B cell (primary cell): Measurements from ENCODE around the gene MAGI2. TPM values are rescaled to one million over a fixed set of nuclear protein-coding genes. Genes with fewer than 3 reads are reported as not detected.

Experiments
- ATAC-seq: fragments of 200-7000 bp; cut with Tn5 transposase; one replicate; pipeline ENCODE4 v1.10.0; 2021; ENCODE audit warnings: low read depth, mild to moderate bottlenecking, moderate number of reproducible peaks, moderate library complexity
- CTCF ChIA-PET: fragments of 350-600 bp; sonication (Branson Sonifier 250); formaldehyde crosslinking; loops from one replicate; lab custom pipeline; 2021; ENCODE audit warnings: antibody characterized with exemption, inconsistent platforms; lab: Charles Lee
- POLR2A ChIA-PET: fragments of 350-600 bp; sonication (Branson Sonifier 250); formaldehyde crosslinking; loops from one replicate; lab custom pipeline; 2021; ENCODE audit warnings: antibody characterized with exemption; lab: Charles Lee
- DNase-seq: peaks from one replicate; pipeline ENCODE4 v3.0.0; 2013
- H2AFZ ChIP-seq: 2 replicates; pipeline ENCODE4 v1.6.1; 2012; ENCODE audit warnings: mild to moderate bottlenecking, low read depth, low read length; ENCODE audit not compliant: insufficient read depth, poor library complexity, severe bottlenecking
- H3K27ac ChIP-seq, 2 donors: 1 replicate in 1 of 2; 2 replicates in 1 of 2; pipeline ENCODE4 v1.5.1; 2012 to 2013; ENCODE audit warnings: low read length in 2 of 2, mild to moderate bottlenecking in 2 of 2, moderate library complexity in 1 of 2
- H3K27me3 ChIP-seq, 4 experiments: fragments of 200-600 bp in 1 of 4; sonication (generic) in 1 of 4; replicated peaks in 1 of 4; 1 replicate in 2 of 4; 2 replicates in 2 of 4; pipeline versions ENCODE4 v1.6.1 to v1.7.0; 2013 to 2016; ENCODE audit warnings: low read length in 3 of 4, mild to moderate bottlenecking in 2 of 4, mixed read lengths in 1 of 4, moderate library complexity in 1 of 4; ENCODE audit not compliant: insufficient read depth in 4 of 4, control insufficient read depth in 3 of 4; ENCODE audit errors: control extremely low read depth in 1 of 4
- H3K36me3 ChIP-seq, 2 experiments: replicated peaks in 1 of 2; 1 replicate in 1 of 2; 2 replicates in 1 of 2; pipeline versions ENCODE4 v1.6.1 to v1.7.1; 2013; ENCODE audit warnings: low read length in 1 of 2; ENCODE audit not compliant: insufficient read depth in 2 of 2, control insufficient read depth in 1 of 2; ENCODE audit errors: control extremely low read depth in 1 of 2, extremely low read depth in 1 of 2
- H3K4me1 ChIP-seq, 2 donors: fragments of 200-600 bp in 1 of 2; sonication (generic) in 1 of 2; 1 replicate in 1 of 2; 2 replicates in 1 of 2; pipeline versions ENCODE4 v1.5.1 to v1.6.1; 2013 to 2017; ENCODE audit warnings: low read length in 2 of 2; ENCODE audit not compliant: control insufficient read depth in 2 of 2, insufficient read depth in 2 of 2
- H3K4me2 ChIP-seq: replicated peaks from 2 replicates; pipeline ENCODE3; 2012; ENCODE audit warnings: mild to moderate bottlenecking, low read depth, low read length; ENCODE audit not compliant: poor library complexity, severe bottlenecking
- H3K4me3 ChIP-seq, 5 experiments: fragments of 200-600 bp in 1 of 5; sonication (generic) in 1 of 5; 1 replicate in 3 of 5; 2 replicates in 2 of 5; pipeline versions ENCODE4 v1.5.1 to v1.7.0; 2011 to 2016; ENCODE audit warnings: low read length in 4 of 5, mild to moderate bottlenecking in 4 of 5, low read depth in 2 of 5, control low read depth in 1 of 5, moderate library complexity in 1 of 5; ENCODE audit not compliant: insufficient read depth in 1 of 5; ENCODE audit errors: control extremely low read depth in 1 of 5, extremely low read depth in 1 of 5
- H3K79me2 ChIP-seq: fragments of 200-600 bp; sonication (generic); one replicate; pipeline ENCODE4 v1.6.0; 2016; ENCODE audit warnings: low read length; ENCODE audit not compliant: control insufficient read depth, insufficient read depth
- H3K9ac ChIP-seq: fragments of 200-600 bp; sonication (generic); 2 replicates; pipeline ENCODE4 v1.6.1; 2017; ENCODE audit warnings: mild to moderate bottlenecking, low read length, moderate library complexity
- H3K9me3 ChIP-seq, 3 donors: one replicate each; pipeline versions ENCODE4 v1.6.1 to v1.7.1; 2013; ENCODE audit warnings: low read length in 2 of 3; ENCODE audit not compliant: control insufficient read depth in 2 of 3, insufficient read depth in 1 of 3; ENCODE audit errors: control extremely low read depth in 1 of 3
- H4K20me1 ChIP-seq: 2 replicates; pipeline ENCODE4 v1.6.0; 2012; ENCODE audit warnings: mild to moderate bottlenecking, low read length; ENCODE audit not compliant: insufficient read depth, control insufficient read depth, poor library complexity, severe bottlenecking
- H3K27ac Mint-ChIP-seq: one replicate; pipeline ENCODE4 v1.8.0; 2021; ENCODE audit warnings: mixed read lengths
- H3K27me3 Mint-ChIP-seq: one replicate; pipeline ENCODE4 v1.8.0; 2021; ENCODE audit warnings: mixed read lengths
- H3K4me1 Mint-ChIP-seq: one replicate; pipeline ENCODE4 v1.8.0; 2021; ENCODE audit warnings: mixed read lengths
- H3K4me3 Mint-ChIP-seq: one replicate; pipeline ENCODE4 v1.8.0; 2021; ENCODE audit warnings: mixed read lengths
- H3K9me3 Mint-ChIP-seq: one replicate; pipeline ENCODE4 v1.8.0; 2022; ENCODE audit warnings: mixed read lengths; ENCODE audit not compliant: insufficient read depth
- EZH2 ChIP-seq: IDR thresholded peaks from 2 replicates; pipeline ENCODE4 v1.6.1; 2012; ENCODE audit warnings: borderline replicate concordance, low read depth, mild to moderate bottlenecking, moderate library complexity, low read length; ENCODE audit not compliant: insufficient read depth, poor library complexity, severe bottlenecking
- WGBS: methylation state at CpG from one replicate; pipeline ENCODE4 v1.1.5; 2013; ENCODE audit warnings: missing lambda C conversion rate; ENCODE audit not compliant: insufficient coverage; 5-methylcytosine and 5-hydroxymethylcytosine counted together
- intact Hi-C: fragments of 100-400 bp; cut with micrococcal nuclease; formaldehyde crosslinking; loops from one replicate; pipeline ENCODE4 v1.10.0; 2022
- polyA plus RNA-seq: library from polyadenylated mRNA; depleted of rRNA; stranded (reverse); fragments of >200 nt; gene quantifications from 2 replicates; pipeline ENCODE4 v1.2.3, GENCODE V29; 2012
- total RNA-seq, 2 donors: library from RNA; stranded (reverse); fragments of 120-200 nt in 1 of 2; gene quantifications; 1 replicate in 1 of 2; 2 replicates in 1 of 2; pipeline versions ENCODE4 v1.2.3 to v1.2.4, GENCODE V29; 2013 to 2022
- TF ChIP-seq, protein P1 (sequence below): fragments of 200-600 bp; IDR thresholded peaks from one replicate; pipeline ENCODE4 v1.8.0; 2022; ENCODE audit warnings: antibody characterized with exemption, mild to moderate bottlenecking

MAGI2 gene
- total and polyA plus RNA-seq, 2 donors (not counting 1 experiment from before 2014, with no cell fraction given) = 0.16 to 0.64 TPM

GRCh38 chr7:78073609-78074382 lies 1379.7 kb downstream of the MAGI2 start:
- no peak for TF ChIP-seq EZH2
- TF ChIP-seq, protein P1, sequence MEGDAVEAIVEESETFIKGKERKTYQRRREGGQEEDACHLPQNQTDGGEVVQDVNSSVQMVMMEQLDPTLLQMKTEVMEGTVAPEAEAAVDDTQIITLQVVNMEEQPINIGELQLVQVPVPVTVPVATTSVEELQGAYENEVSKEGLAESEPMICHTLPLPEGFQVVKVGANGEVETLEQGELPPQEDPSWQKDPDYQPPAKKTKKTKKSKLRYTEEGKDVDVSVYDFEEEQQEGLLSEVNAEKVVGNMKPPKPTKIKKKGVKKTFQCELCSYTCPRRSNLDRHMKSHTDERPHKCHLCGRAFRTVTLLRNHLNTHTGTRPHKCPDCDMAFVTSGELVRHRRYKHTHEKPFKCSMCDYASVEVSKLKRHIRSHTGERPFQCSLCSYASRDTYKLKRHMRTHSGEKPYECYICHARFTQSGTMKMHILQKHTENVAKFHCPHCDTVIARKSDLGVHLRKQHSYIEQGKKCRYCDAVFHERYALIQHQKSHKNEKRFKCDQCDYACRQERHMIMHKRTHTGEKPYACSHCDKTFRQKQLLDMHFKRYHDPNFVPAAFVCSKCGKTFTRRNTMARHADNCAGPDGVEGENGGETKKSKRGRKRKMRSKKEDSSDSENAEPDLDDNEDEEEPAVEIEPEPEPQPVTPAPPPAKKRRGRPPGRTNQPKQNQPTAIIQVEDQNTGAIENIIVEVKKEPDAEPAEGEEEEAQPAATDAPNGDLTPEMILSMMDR = no peak
- Histone ChIP-seq H3K27ac (no peak overlapping the region), H4K20me1 (no peaks in the 10 kb centered on the region), H3K4me2 (no peak overlapping the region), H2AFZ (no peak overlapping the region), H3K36me3 (no peaks in the 10 kb centered on the region), H3K9ac (no peak overlapping the region), H3K9me3 (no peaks in the 10 kb centered on the region), H3K27me3 (peaks cover 0 to 3% (median 0%) of the 10 kb centered on the region in 4 experiments), H3K79me2 (no peaks in the 10 kb centered on the region), H3K4me3 (no peak overlapping the region), H3K4me1 (no peaks in the 10 kb centered on the region)
- H3K27me3 Mint-ChIP-seq = peaks cover 12% of the 10 kb centered on the region
- H3K27ac Mint-ChIP-seq = no peak overlapping the region
- H3K4me1 Mint-ChIP-seq = no peaks in the 10 kb centered on the region
- intact Hi-C loops = no loop called here
- 95% methylated on average over 3 of the region's 9 CpGs for WGBS
- H3K9me3 Mint-ChIP-seq = no peaks in the 10 kb centered on the region
- no peak for ATAC-seq
- ChIA-PET POLR2A (no interaction called here), CTCF (no interaction called here)
- DNase-seq = no peak
- no peak overlapping the region for H3K4me3 Mint-ChIP-seq

DNA sequence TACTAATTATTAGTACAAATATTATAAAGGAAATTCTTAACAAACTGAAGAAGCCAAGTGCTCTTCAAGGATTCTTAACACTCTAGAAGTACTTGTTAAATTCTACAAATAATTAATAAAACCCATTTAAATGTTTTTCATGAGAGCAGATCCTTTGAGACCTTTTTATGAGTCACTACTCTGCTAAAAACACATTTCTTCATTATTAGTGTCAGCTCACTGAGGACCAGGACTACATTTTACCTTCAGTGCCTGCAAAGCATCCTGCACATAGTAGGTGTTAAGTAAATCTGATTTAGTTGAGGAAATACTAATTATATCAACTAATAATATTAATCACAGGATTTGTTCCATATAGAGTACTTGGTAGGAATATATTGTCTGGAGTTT lies 1381.3 kb downstream of the MAGI2 start:
- Histone ChIP-seq H3K79me2 (no peaks in the 10 kb centered on the region), H3K27me3 (peaks cover 0 to 3% (median 0%) of the 10 kb centered on the region in 4 experiments), H2AFZ (no peak overlapping the region), H3K4me2 (no peak overlapping the region), H3K4me3 (no peak overlapping the region), H3K9me3 (no peaks in the 10 kb centered on the region), H4K20me1 (no peaks in the 10 kb centered on the region), H3K9ac (no peak overlapping the region), H3K27ac (no peak overlapping the region), H3K4me1 (no peaks in the 10 kb centered on the region), H3K36me3 (no peaks in the 10 kb centered on the region)
- Mint-ChIP-seq H3K4me3 (no peak overlapping the region), H3K9me3 (no peaks in the 10 kb centered on the region), H3K27ac (no peak overlapping the region), H3K27me3 (peaks cover 11% of the 10 kb centered on the region), H3K4me1 (no peaks in the 10 kb centered on the region)
- intact Hi-C loops = no loop called here
- ChIA-PET POLR2A (no interaction called here), CTCF (no interaction called here)
- DNase-seq = no peak
- ATAC-seq = no peak
- TF ChIP-seq, protein P1 = no peak
- no peak for TF ChIP-seq EZH2
